ENCODE results near the gene WDR7. TPM values are rescaled to one million over a fixed set of nuclear protein-coding genes. Genes with fewer than 3 reads are reported as not detected.

The WDR7 gene
- total and polyA plus RNA-seq, 2 of the 4 experiments (the other 2 are of a cell fraction): 3.7 to 23.3 TPM

DNA sequence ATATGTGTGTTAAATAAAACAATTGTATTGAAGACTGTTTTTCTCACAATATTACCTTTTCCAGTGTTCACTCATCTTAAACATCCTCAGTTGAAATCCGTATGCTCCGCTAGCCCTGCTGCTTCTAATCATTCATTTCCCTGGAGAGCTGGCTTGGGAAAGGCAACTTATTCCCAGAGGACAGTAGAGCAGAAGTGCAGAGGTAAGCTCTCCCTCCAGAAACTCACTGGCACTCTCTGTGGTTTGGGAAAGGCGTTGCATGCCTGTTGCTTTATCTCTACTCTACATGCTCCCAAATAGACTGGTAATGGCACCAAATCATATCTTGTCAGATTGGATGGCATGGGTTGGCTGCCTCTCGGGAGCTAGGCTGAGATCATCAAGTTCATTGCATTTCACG is 378.6 kb downstream of the WDR7 start:
- no CpG with 5 or more reads among the region's 5 CpGs for WGBS, 2 experiments (ENCODE audit: extremely low coverage in 2 of 2, insufficient read length in 1 of 2)
- H3K79me1 ChIP-seq (ENCODE audit: low read depth in 1 of 2, low read length in 2 of 2): no peaks in the 10 kb centered on the region
- no peak overlapping the region for H4K5ac ChIP-seq (ENCODE audit: low read depth, low read length)
- H2AK5ac ChIP-seq (ENCODE audit: low read depth, low read length): no peak overlapping the region
- intact Hi-C loops (cut with micrococcal nuclease): no loop called here
- no peak overlapping the region for H4K8ac ChIP-seq (ENCODE audit: low read depth in 2 of 2, low read length in 2 of 2)
- no peak overlapping the region for H2BK120ac ChIP-seq (ENCODE audit: low read depth, low read length)
- no peaks in the 10 kb centered on the region for H3K4me1 ChIP-seq (ENCODE audit: control insufficient read depth, insufficient read depth, low read length)
- no TSS peak for BruUV-seq (replicated peaks)
- peaks cover 3% of the 10 kb centered on the region for H3K9me1 ChIP-seq (ENCODE audit: insufficient read depth, low read length)
- no peak overlapping the region for H3K4me3 ChIP-seq (ENCODE audit: insufficient read depth, low read depth, low read length)
- H3K27me3 ChIP-seq (ENCODE audit: control insufficient read depth, insufficient read depth, low read length): no peaks in the 10 kb centered on the region
- no peak overlapping the region for H2AK9ac ChIP-seq (replicated peaks; ENCODE audit: low read depth, low read length, poor library complexity)
- H3K27ac ChIP-seq (ENCODE audit: insufficient read depth, low read length): no peak overlapping the region
- TF ChIP-seq RAD21 (IDR thresholded peaks at IDR 0.05; ENCODE audit: low read length) (peak; percentile 22; the same call in 1 of the 2 replicates), MAFK (IDR thresholded peaks at IDR 0.05; ENCODE audit: low read depth, low read length) (no peak), MAZ (IDR thresholded peaks at IDR 0.05; ENCODE audit: borderline replicate concordance, low read depth, low read length) (no peak), BHLHE40 (IDR thresholded peaks at IDR 0.05; ENCODE audit: low read depth, low read length) (no peak)
- TF ChIP-seq, protein P1, sequence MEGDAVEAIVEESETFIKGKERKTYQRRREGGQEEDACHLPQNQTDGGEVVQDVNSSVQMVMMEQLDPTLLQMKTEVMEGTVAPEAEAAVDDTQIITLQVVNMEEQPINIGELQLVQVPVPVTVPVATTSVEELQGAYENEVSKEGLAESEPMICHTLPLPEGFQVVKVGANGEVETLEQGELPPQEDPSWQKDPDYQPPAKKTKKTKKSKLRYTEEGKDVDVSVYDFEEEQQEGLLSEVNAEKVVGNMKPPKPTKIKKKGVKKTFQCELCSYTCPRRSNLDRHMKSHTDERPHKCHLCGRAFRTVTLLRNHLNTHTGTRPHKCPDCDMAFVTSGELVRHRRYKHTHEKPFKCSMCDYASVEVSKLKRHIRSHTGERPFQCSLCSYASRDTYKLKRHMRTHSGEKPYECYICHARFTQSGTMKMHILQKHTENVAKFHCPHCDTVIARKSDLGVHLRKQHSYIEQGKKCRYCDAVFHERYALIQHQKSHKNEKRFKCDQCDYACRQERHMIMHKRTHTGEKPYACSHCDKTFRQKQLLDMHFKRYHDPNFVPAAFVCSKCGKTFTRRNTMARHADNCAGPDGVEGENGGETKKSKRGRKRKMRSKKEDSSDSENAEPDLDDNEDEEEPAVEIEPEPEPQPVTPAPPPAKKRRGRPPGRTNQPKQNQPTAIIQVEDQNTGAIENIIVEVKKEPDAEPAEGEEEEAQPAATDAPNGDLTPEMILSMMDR (conservative IDR thresholded peaks at IDR 0.05; ENCODE audit: low read depth, low read length): 0 out of 2 replicates have a peak, but pooled peaks have one; percentile 8
- H3K9me3 ChIP-seq (ENCODE audit: control insufficient read depth, insufficient read depth, low read length): no peaks in the 10 kb centered on the region
- POLR2A ChIA-PET (ENCODE audit: unreplicated experiment): no interaction called here
- H3K4me2 ChIP-seq (ENCODE audit: low read depth, low read length): no peak overlapping the region
- H3K36me3 ChIP-seq (ENCODE audit: control insufficient read depth, insufficient read depth, low read length): peaks cover 9% of the 10 kb centered on the region; the same call in 1 of the 2 replicates
- no peak overlapping the region for H3K14ac ChIP-seq (replicated peaks; ENCODE audit: low read depth, low read length)
- H3K4ac ChIP-seq (ENCODE audit: low read depth, low read length): no peak overlapping the region
- no peak overlapping the region for H4K91ac ChIP-seq (ENCODE audit: insufficient read depth, low read depth, low read length)
- CTCF ChIA-PET: interaction anchor here (0.6 kb wide), 1 partner anchor 44 kb away, joined by 3 read pairs; no protein-coding TSS in a partner anchor
- H3K18ac ChIP-seq (ENCODE audit: low read depth, low read length): no peak overlapping the region
- H2BK15ac ChIP-seq (ENCODE audit: low read depth, low read length): no peak overlapping the region
- no peak overlapping the region for H3K23ac ChIP-seq (ENCODE audit: low read depth, low read length)
- no peaks in the 10 kb centered on the region for H4K20me1 ChIP-seq (ENCODE audit: insufficient read depth, low read length)
- dilution Hi-C loops (cut with HindIII; ENCODE audit: low sequenced_read_pairs, unreplicated experiment): no loop called here
- H2BK5ac ChIP-seq (ENCODE audit: low read depth, low read length, poor library complexity, severe bottlenecking): no peak overlapping the region
- no peak overlapping the region for H3K9ac ChIP-seq (ENCODE audit: low read depth, low read length)
- in situ Hi-C loops (cut with MboI; ENCODE audit: low sequenced_read_pairs): no loop called here
- no peak overlapping the region for H3K56ac ChIP-seq (ENCODE audit: extremely low read depth, insufficient read depth, low read length)
- DNase-seq (no peak), ATAC-seq (ENCODE audit: low read depth) (no peak)
- no peak overlapping the region for H2AFZ ChIP-seq (replicated peaks; ENCODE audit: low read length, poor library complexity)
- H2BK20ac ChIP-seq (ENCODE audit: low read depth, low read length): no peak overlapping the region
